Heart left ventricle (tissue), 16 donors: ENCODE data around the gene BMPR1B. TPM values are rescaled to one million over a fixed set of nuclear protein-coding genes. Genes with fewer than 3 reads are reported as not detected.

Source experiments
- ATAC-seq, 4 donors: fragments of 200-7000 bp; cut with Tn5 transposase; one replicate each; pipeline ENCODE4 v1.9.1; 2020 to 2022; ENCODE audit warnings: moderate library complexity in 4 of 4, mild to moderate bottlenecking in 3 of 4, moderate number of reproducible peaks in 1 of 4
- DNase-seq, 5 donors: peaks; one replicate each; pipeline ENCODE4 v3.0.0-alpha.2; 2020
- H3K27ac ChIP-seq, 12 donors: fragments of 200-600 bp; sonication (generic) in 4 of 12; one replicate each; pipeline versions ENCODE4 v1.5.0 to v1.8.0; 2016 to 2022; ENCODE audit warnings: mild to moderate bottlenecking in 2 of 12
- H3K27me3 ChIP-seq, 9 donors: fragments of 200-600 bp; sonication (generic) in 2 of 9; one replicate each; pipeline versions ENCODE4 v1.5.1 to v1.8.0; 2016 to 2022; ENCODE audit warnings: mild to moderate bottlenecking in 3 of 9
- H3K36me3 ChIP-seq, 9 donors: fragments of 200-600 bp; sonication (generic) in 2 of 9; one replicate each; pipeline versions ENCODE4 v1.5.0 to v1.8.0; 2018 to 2022; ENCODE audit warnings: mild to moderate bottlenecking in 2 of 9
- H3K4me1 ChIP-seq, 12 donors: fragments of 200-600 bp; sonication (generic) in 4 of 12; one replicate each; pipeline versions ENCODE4 v1.5.0 to v1.8.0; 2016 to 2022; ENCODE audit warnings: mild to moderate bottlenecking in 3 of 12
- H3K4me3 ChIP-seq, 12 donors: fragments of 200-600 bp; sonication (generic) in 4 of 12; one replicate each; pipeline versions ENCODE4 v1.5.0 to v1.8.0; 2017 to 2022; ENCODE audit warnings: mild to moderate bottlenecking in 9 of 12, moderate library complexity in 4 of 12
- H3K9me3 ChIP-seq, 12 donors: fragments of 200-600 bp; sonication (generic) in 4 of 12; one replicate each; pipeline versions ENCODE4 v1.5.0 to v1.8.0; 2016 to 2022; ENCODE audit warnings: mild to moderate bottlenecking in 1 of 12
- POLR2A ChIP-seq, 2 donors: fragments of 450-650 bp; IDR thresholded peaks; one replicate each; pipeline ENCODE4 v1.6.1; 2017; ENCODE audit warnings: antibody characterized with exemption in 2 of 2, mild to moderate bottlenecking in 2 of 2, moderate library complexity in 2 of 2
- WGBS, 4 donors: extraction: QIAGEN DNeasy Blood & Tissue Kit in 2 of 4; methylation state at CpG; one replicate each; pipeline versions ENCODE4 v1.1.5 to v1.1.7; 2013 to 2018; 5-methylcytosine and 5-hydroxymethylcytosine counted together
- intact Hi-C, 10 donors: fragments of 100-400 bp; cut with DNase I; formaldehyde crosslinking; loops; one replicate each; pipeline versions ENCODE4 v1.11.1 to v1.14.2; 2022
- polyA plus RNA-seq, 2 donors: library from polyadenylated mRNA; stranded (reverse); fragments of 200-250 nt; gene quantifications; one replicate each; pipeline ENCODE4 v1.2.3, GENCODE V29; 2013
- total RNA-seq, 9 donors: library from RNA; depleted of rRNA in 2 of 9; stranded (reverse); fragments of >200 nt in 2 of 9; fragmentation: NEBNext Ultra II Directional in 3 of 9; extraction: Animal tissue kit (Norgen Biotek cat#: 25700) in 3 of 9; gene quantifications; one replicate each; pipeline versions ENCODE4 v1.1.0 to v1.2.4, GENCODE V29; 2016 to 2023
- TF ChIP-seq, protein P1 (sequence below), 12 donors: fragments of 200-600 bp; sonication (generic) in 4 of 12; IDR thresholded peaks; one replicate each; pipeline versions ENCODE4 v1.5.0 to v1.8.0; 2018 to 2022; ENCODE audit warnings: antibody characterized with exemption in 12 of 12, mild to moderate bottlenecking in 5 of 12
- donor health status: ischemic (EF 13 %, LVEDD 7.1; RV severe dilation, severe dysfunction).
- donor health status: healthy with polysubstance abuse.
- donor health status: DM: no; HTN: yes; CAD: no.
- donor health status: DM: no; HTN: no; CAD: no.
- donor health status: ischemic (EF 25% LVEDD 6.9; RV normal size, moderate dysfunction).
- donor health status: ischemic (EF 25% LVEDD 5.7; RV mildly dilated, moderate dysfunction).
- donor health status: healthy.
- donor health status: DM: yes; HTN: yes; CAD: no.
- donor health status: ischemic (EF 35%, LVEDD 5.7; RV mildly dilated, moderate dysfunction).
- donor health status: nonischemic (EF 11% LVEDD 7.7; RV severe dilation, severe dysfunction).
- donor health status: DM: yes; HTN: yes; CAD: no.
- donor health status: PGD.
- donor health status: ischemic (EF 29% LVEDD 5.4; RV normal size, mild dysfunction).
- donor health status: nonischemic (EF 23%, LVEDD 6.1; RV moderate dilation, normal function).

Gene BMPR1B
- total and polyA plus RNA-seq, 11 donors: 0.29 to 7.6 (median 3.8) TPM

- Histone ChIP-seq H3K9me3 (no peaks in the 10 kb centered on the region), H3K36me3 (no peaks in the 10 kb centered on the region), H3K4me3 (no peak overlapping the region), H3K27me3 (no peaks in the 10 kb centered on the region), H3K27ac (no peak overlapping the region), H3K4me1 (no peaks in the 10 kb centered on the region)
- 38 to 48% (median 44%) methylated on average over 3 of the region's 3 CpGs for WGBS, 4 donors
- ATAC-seq (no peak), DNase-seq (no peak)
- TF ChIP-seq POLR2A (IDR thresholded peaks at IDR 0.05): no peak
- TF ChIP-seq, protein P1, sequence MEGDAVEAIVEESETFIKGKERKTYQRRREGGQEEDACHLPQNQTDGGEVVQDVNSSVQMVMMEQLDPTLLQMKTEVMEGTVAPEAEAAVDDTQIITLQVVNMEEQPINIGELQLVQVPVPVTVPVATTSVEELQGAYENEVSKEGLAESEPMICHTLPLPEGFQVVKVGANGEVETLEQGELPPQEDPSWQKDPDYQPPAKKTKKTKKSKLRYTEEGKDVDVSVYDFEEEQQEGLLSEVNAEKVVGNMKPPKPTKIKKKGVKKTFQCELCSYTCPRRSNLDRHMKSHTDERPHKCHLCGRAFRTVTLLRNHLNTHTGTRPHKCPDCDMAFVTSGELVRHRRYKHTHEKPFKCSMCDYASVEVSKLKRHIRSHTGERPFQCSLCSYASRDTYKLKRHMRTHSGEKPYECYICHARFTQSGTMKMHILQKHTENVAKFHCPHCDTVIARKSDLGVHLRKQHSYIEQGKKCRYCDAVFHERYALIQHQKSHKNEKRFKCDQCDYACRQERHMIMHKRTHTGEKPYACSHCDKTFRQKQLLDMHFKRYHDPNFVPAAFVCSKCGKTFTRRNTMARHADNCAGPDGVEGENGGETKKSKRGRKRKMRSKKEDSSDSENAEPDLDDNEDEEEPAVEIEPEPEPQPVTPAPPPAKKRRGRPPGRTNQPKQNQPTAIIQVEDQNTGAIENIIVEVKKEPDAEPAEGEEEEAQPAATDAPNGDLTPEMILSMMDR (IDR thresholded peaks at IDR 0.05): no peak
- intact Hi-C loops: no loop called here
Observed at GRCh38 chr4:94905511-94905910, 147.8 kb downstream of the BMPR1B start.

DNA sequence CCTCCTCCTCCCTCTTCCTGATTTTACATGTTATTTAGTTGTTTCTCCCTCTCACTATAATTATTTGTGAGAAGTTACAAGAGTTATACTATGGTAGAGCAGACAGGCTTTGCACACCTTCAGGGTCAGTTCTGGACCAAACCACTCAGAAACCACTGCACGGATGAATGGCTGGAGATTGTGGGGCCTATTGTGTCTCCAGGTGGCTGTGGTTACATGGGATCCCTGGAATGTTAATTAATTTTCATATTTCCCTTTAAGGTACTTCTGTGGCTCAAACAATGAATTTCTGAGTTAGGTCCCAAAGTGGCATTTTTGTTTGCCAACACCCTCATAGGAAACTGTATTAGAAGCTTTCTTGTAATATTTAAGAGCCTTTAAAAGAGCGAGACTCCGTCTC is 151.9 kb downstream of the BMPR1B start:
- no peaks in the 10 kb centered on the region for H3K27me3 ChIP-seq
- intact Hi-C loops: no loop called here
- H3K36me3 ChIP-seq: no peaks in the 10 kb centered on the region
- ATAC-seq: no peak
- no peak overlapping the region for H3K4me3 ChIP-seq
- no peak overlapping the region for H3K27ac ChIP-seq
- no peaks in the 10 kb centered on the region for H3K4me1 ChIP-seq
- TF ChIP-seq POLR2A (IDR thresholded peaks at IDR 0.05): no peak
- TF ChIP-seq, protein P1 (IDR thresholded peaks at IDR 0.05): no peak
- 91 to 93% (median 92%) methylated on average over 3 of the region's 3 CpGs for WGBS, 4 donors
- no peaks in the 10 kb centered on the region for H3K9me3 ChIP-seq
- no peak for DNase-seq

- Histone ChIP-seq H3K9me3 (peaks cover 0 to 5% (median 0%) of the 10 kb centered on the region in 12 donors), H3K36me3 (no peaks in the 10 kb centered on the region), H3K27ac (no peak overlapping the region), H3K4me1 (no peaks in the 10 kb centered on the region), H3K27me3 (no peaks in the 10 kb centered on the region), H3K4me3 (no peak overlapping the region)
- TF ChIP-seq, protein P1 (IDR thresholded peaks at IDR 0.05): no peak
- TF ChIP-seq POLR2A (IDR thresholded peaks at IDR 0.05): no peak
- no peak for DNase-seq
- intact Hi-C loops: no loop called here
- WGBS, 4 donors: 96 to 100% (median 99%) methylated on average over 1 of the region's 1 CpG
- no peak for ATAC-seq
Observed at GRCh38 chr4:94911106-94911505, 153.4 kb downstream of the BMPR1B start.

DNA sequence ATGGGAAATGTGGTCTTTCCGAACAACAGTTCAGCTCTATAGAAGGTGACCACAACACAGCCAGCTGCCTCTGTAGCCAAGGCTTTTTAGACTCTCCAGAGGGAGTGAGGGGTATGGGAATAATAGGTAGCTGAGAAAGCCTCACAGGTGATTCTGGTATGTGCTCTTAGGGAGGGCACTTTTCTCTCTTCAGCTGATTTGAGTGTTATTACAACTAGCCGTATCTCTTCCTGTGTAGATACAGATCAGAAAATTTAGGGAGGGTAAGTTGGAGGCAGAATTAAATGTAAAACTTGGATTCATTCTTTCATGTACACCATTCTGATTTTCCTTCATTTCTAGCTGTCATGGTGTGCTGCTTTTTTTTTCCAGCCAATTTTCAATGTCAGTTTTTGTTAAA is 154.9 kb downstream of the BMPR1B start:
- H3K27me3 ChIP-seq: no peaks in the 10 kb centered on the region
- intact Hi-C loops: no loop called here
- DNase-seq (no peak), ATAC-seq (no peak)
- H3K4me1 ChIP-seq: no peaks in the 10 kb centered on the region
- no peaks in the 10 kb centered on the region for H3K36me3 ChIP-seq
- 75 to 86% (median 84%) methylated on average over 2 of the region's 2 CpGs for WGBS, 4 donors
- peaks cover 0 to 17% (median 6%) of the 10 kb centered on the region in 12 donors for H3K9me3 ChIP-seq
- no peak overlapping the region for H3K4me3 ChIP-seq
- no peak for TF ChIP-seq POLR2A (IDR thresholded peaks at IDR 0.05)
- TF ChIP-seq, protein P1 (IDR thresholded peaks at IDR 0.05): no peak
- no peak overlapping the region for H3K27ac ChIP-seq
